ENCODE results near the gene CASKIN1. TPM values are rescaled to one million over a fixed set of nuclear protein-coding genes. Genes with fewer than 3 reads are reported as not detected.
"Not testable (repeated sequence)": the region's sequence is repeated elsewhere in the genome, so short reads cannot be mapped to it uniquely, and the experiment has no call there.

Gene CASKIN1
- total and polyA plus RNA-seq, 2 experiments from 2014 or later = 1.0 to 6.2 TPM

DNA sequence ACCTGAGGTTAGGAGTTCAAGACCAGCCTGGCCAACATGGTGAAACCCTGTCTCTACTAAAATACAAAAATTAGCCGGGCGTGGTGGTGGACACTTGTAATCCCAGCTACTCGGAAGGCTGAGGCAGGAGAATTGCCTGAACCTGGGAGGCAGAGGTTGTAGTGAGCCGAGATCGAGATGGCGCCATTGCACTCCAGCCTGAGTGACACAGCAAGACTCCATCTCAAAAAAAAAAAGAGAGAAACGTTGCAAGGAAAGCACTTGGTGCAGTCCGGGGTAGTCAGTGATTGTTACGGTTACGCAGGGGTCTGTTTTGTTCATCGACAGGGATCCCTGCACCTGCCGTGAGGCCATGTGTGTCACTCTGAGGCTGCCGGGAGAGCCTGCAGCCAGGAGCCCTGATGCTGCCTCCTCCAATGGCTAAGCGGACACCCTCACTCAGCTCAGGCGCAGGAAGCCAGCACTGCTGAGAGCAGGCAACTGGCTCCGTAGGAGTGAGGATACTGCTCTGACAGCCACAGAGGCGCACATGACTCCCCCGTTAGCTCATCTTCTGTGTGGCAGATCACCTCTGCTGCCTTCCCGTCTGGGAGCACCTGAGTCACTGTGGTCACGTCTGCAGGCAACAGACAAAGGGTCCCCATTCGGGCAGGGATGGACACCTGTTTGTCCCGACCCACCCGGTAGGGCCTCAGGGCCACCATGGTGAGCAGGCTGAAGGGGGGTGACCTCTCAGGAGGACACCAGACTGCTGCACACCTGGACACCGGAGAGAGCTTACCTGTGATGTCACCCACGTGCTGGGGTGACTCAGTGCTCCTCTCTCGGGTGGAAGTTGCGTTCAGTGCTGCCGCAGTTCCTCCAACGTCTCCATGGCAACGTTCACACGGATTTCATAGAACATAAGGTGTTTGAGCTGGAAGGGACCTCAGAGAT is 53.2 kb downstream of the CASKIN1 start (continued):
- TF ChIP-seq ZNF462 (CRISPR knock-in tag; IDR thresholded peaks at IDR 0.05) = no peak

GRCh38 chr16:2135770-2136490 is 60.5 kb downstream of the CASKIN1 start, which contains the start of gene PKD1:
Gene PKD1 (minus strand): TSS chr16:2135898. CDS start chr16:2135689, 209 bp downstream.
- peak; percentile 51; the same call in 1 of the 2 replicates for TF ChIP-seq POLR2AphosphoS5 (IDR thresholded peaks at IDR 0.05; ENCODE audit: low read depth)
- not testable (repeated sequence) for H4K20me1 ChIP-seq (replicated peaks; ENCODE audit: insufficient read depth); H3K9me3 Mint-ChIP-seq; H3K27ac ChIP-seq (ENCODE audit: low read depth); H3K4me1 ChIP-seq (ENCODE audit: insufficient read depth); H3K9me2 ChIP-seq (ENCODE audit: insufficient read depth); H3K36me3 Mint-ChIP-seq (ENCODE audit: low read depth); H3K27me3 Mint-ChIP-seq (ENCODE audit: insufficient read depth, low read depth, poor library complexity); H3K36me3 ChIP-seq (ENCODE audit: insufficient read depth); H3F3A ChIP-seq (replicated peaks; ENCODE audit: low read depth); H3K27me3 ChIP-seq (ENCODE audit: insufficient read depth); H3K79me2 ChIP-seq (replicated peaks; ENCODE audit: insufficient read depth); H3K4me1 Mint-ChIP-seq
- Mint-ChIP-seq H3K4me3 (peak within 1 kb of the TSS; percentile 93), H3K27ac (peak within 1 kb of the TSS; percentile 93)
- peak within 1 kb of the TSS; percentile 32; the same call in 1 of the 2 replicates for H2AFZ ChIP-seq
- DNase-seq (ENCODE audit: low spot score) = peak; percentile 81
- peak within 1 kb of the TSS; percentile 58 for H3K4me3 ChIP-seq
- peak; percentile 84 for ATAC-seq
- peak within 1 kb of the TSS; percentile 70 for H3K4me2 ChIP-seq

- H3K4me1 ChIP-seq (ENCODE audit: insufficient read depth); DNase-seq (ENCODE audit: low spot score): not testable (repeated sequence)
- H3K4me2 ChIP-seq = peak overlapping the region; percentile 69
These were observed 61.3 kb downstream of the CASKIN1 start for GRCh38 chr16:2135071-2135470.

GRCh38 chr16:2133797-2134196 is 62.6 kb downstream of the CASKIN1 start:
- H3K27ac Mint-ChIP-seq; H3K9me2 ChIP-seq (ENCODE audit: insufficient read depth); H3K9me3 Mint-ChIP-seq; H3K4me3 Mint-ChIP-seq; H4K20me1 ChIP-seq (replicated peaks; ENCODE audit: insufficient read depth); H3K4me2 ChIP-seq; H3K27me3 ChIP-seq (ENCODE audit: insufficient read depth); H3K27ac ChIP-seq (ENCODE audit: low read depth); H3K36me3 ChIP-seq (ENCODE audit: insufficient read depth); H2AFZ ChIP-seq; H3K4me1 Mint-ChIP-seq; H3K4me3 ChIP-seq; DNase-seq (ENCODE audit: low spot score); H3F3A ChIP-seq (replicated peaks; ENCODE audit: low read depth); H3K36me3 Mint-ChIP-seq (ENCODE audit: low read depth); H3K79me2 ChIP-seq (replicated peaks; ENCODE audit: insufficient read depth); ATAC-seq; H3K4me1 ChIP-seq (ENCODE audit: insufficient read depth): not testable (repeated sequence)
- H3K27me3 Mint-ChIP-seq (ENCODE audit: insufficient read depth, low read depth, poor library complexity) = peaks cover 11% of the 10 kb centered on the region

More at GRCh38 chr16:2135071-2135470, 61.3 kb downstream of the CASKIN1 start:
- H3K9me3 Mint-ChIP-seq; H2AFZ ChIP-seq; H3F3A ChIP-seq (replicated peaks; ENCODE audit: low read depth); H3K27me3 ChIP-seq (ENCODE audit: insufficient read depth); H3K36me3 ChIP-seq (ENCODE audit: insufficient read depth); H3K79me2 ChIP-seq (replicated peaks; ENCODE audit: insufficient read depth); ATAC-seq; H3K4me1 Mint-ChIP-seq; H3K36me3 Mint-ChIP-seq (ENCODE audit: low read depth); H3K27ac Mint-ChIP-seq; H3K9me2 ChIP-seq (ENCODE audit: insufficient read depth); H4K20me1 ChIP-seq (replicated peaks; ENCODE audit: insufficient read depth); H3K27ac ChIP-seq (ENCODE audit: low read depth): not testable (repeated sequence)
- peak overlapping the region; percentile 70 for H3K4me3 Mint-ChIP-seq
- peak overlapping the region; percentile 55 for H3K4me3 ChIP-seq
- peaks cover 11% of the 10 kb centered on the region for H3K27me3 Mint-ChIP-seq (ENCODE audit: insufficient read depth, low read depth, poor library complexity)

Measured in GM23338 (cell line).